Heart left ventricle (tissue), 16 donors: ENCODE data around the gene HCLS1. TPM values are rescaled to one million over a fixed set of nuclear protein-coding genes. Genes with fewer than 3 reads are reported as not detected.

ENCODE experiments used
- ATAC-seq, 4 donors: fragments of 200-7000 bp; cut with Tn5 transposase; one replicate each; pipeline ENCODE4 v1.9.1; 2020 to 2022; ENCODE audit warnings: moderate library complexity in 4 of 4, mild to moderate bottlenecking in 3 of 4, moderate number of reproducible peaks in 1 of 4
- DNase-seq, 5 donors: peaks; one replicate each; pipeline ENCODE4 v3.0.0-alpha.2; 2020
- H3K27ac ChIP-seq, 12 donors: fragments of 200-600 bp; sonication (generic) in 4 of 12; one replicate each; pipeline versions ENCODE4 v1.5.0 to v1.8.0; 2016 to 2022; ENCODE audit warnings: mild to moderate bottlenecking in 2 of 12
- H3K27me3 ChIP-seq, 9 donors: fragments of 200-600 bp; sonication (generic) in 2 of 9; one replicate each; pipeline versions ENCODE4 v1.5.1 to v1.8.0; 2016 to 2022; ENCODE audit warnings: mild to moderate bottlenecking in 3 of 9
- H3K36me3 ChIP-seq, 9 donors: fragments of 200-600 bp; sonication (generic) in 2 of 9; one replicate each; pipeline versions ENCODE4 v1.5.0 to v1.8.0; 2018 to 2022; ENCODE audit warnings: mild to moderate bottlenecking in 2 of 9
- H3K4me1 ChIP-seq, 12 donors: fragments of 200-600 bp; sonication (generic) in 4 of 12; one replicate each; pipeline versions ENCODE4 v1.5.0 to v1.8.0; 2016 to 2022; ENCODE audit warnings: mild to moderate bottlenecking in 3 of 12
- H3K4me3 ChIP-seq, 12 donors: fragments of 200-600 bp; sonication (generic) in 4 of 12; one replicate each; pipeline versions ENCODE4 v1.5.0 to v1.8.0; 2017 to 2022; ENCODE audit warnings: mild to moderate bottlenecking in 9 of 12, moderate library complexity in 4 of 12
- H3K9me3 ChIP-seq, 12 donors: fragments of 200-600 bp; sonication (generic) in 4 of 12; one replicate each; pipeline versions ENCODE4 v1.5.0 to v1.8.0; 2016 to 2022; ENCODE audit warnings: mild to moderate bottlenecking in 1 of 12
- POLR2A ChIP-seq, 2 donors: fragments of 450-650 bp; IDR thresholded peaks; one replicate each; pipeline ENCODE4 v1.6.1; 2017; ENCODE audit warnings: antibody characterized with exemption in 2 of 2, mild to moderate bottlenecking in 2 of 2, moderate library complexity in 2 of 2
- whole genome bisulfite sequencing, 4 donors: extraction: QIAGEN DNeasy Blood & Tissue Kit in 2 of 4; methylation state at CpG; one replicate each; pipeline versions ENCODE4 v1.1.5 to v1.1.7; 2013 to 2018; 5-methylcytosine and 5-hydroxymethylcytosine counted together
- intact Hi-C, 10 donors: fragments of 100-400 bp; cut with DNase I; formaldehyde crosslinking; loops; one replicate each; pipeline versions ENCODE4 v1.11.1 to v1.14.2; 2022
- polyA plus RNA-seq, 2 donors: library from polyadenylated mRNA; stranded (reverse); fragments of 200-250 nt; gene quantifications; one replicate each; pipeline ENCODE4 v1.2.3, GENCODE V29; 2013
- total RNA-seq, 9 donors: library from RNA; depleted of rRNA in 2 of 9; stranded (reverse); fragments of >200 nt in 2 of 9; fragmentation: NEBNext Ultra II Directional in 3 of 9; extraction: Animal tissue kit (Norgen Biotek cat#: 25700) in 3 of 9; gene quantifications; one replicate each; pipeline versions ENCODE4 v1.1.0 to v1.2.4, GENCODE V29; 2016 to 2023
- TF ChIP-seq, protein P1 (sequence below), 12 donors: fragments of 200-600 bp; sonication (generic) in 4 of 12; IDR thresholded peaks; one replicate each; pipeline versions ENCODE4 v1.5.0 to v1.8.0; 2018 to 2022; ENCODE audit warnings: antibody characterized with exemption in 12 of 12, mild to moderate bottlenecking in 5 of 12
- donor health status: ischemic (EF 13 %, LVEDD 7.1; RV severe dilation, severe dysfunction).
- donor health status: healthy with polysubstance abuse.
- donor health status: DM: no; HTN: yes; CAD: no.
- donor health status: DM: no; HTN: no; CAD: no.
- donor health status: ischemic (EF 25% LVEDD 6.9; RV normal size, moderate dysfunction).
- donor health status: ischemic (EF 25% LVEDD 5.7; RV mildly dilated, moderate dysfunction).
- donor health status: healthy.
- donor health status: DM: yes; HTN: yes; CAD: no.
- donor health status: ischemic (EF 35%, LVEDD 5.7; RV mildly dilated, moderate dysfunction).
- donor health status: nonischemic (EF 11% LVEDD 7.7; RV severe dilation, severe dysfunction).
- donor health status: DM: yes; HTN: yes; CAD: no.
- donor health status: PGD.
- donor health status: ischemic (EF 29% LVEDD 5.4; RV normal size, mild dysfunction).
- donor health status: nonischemic (EF 23%, LVEDD 6.1; RV moderate dilation, normal function).

Gene HCLS1
- total and polyA plus RNA-seq, 11 donors, result 7.4 to 72.4 (median 10.6) TPM

DNA sequence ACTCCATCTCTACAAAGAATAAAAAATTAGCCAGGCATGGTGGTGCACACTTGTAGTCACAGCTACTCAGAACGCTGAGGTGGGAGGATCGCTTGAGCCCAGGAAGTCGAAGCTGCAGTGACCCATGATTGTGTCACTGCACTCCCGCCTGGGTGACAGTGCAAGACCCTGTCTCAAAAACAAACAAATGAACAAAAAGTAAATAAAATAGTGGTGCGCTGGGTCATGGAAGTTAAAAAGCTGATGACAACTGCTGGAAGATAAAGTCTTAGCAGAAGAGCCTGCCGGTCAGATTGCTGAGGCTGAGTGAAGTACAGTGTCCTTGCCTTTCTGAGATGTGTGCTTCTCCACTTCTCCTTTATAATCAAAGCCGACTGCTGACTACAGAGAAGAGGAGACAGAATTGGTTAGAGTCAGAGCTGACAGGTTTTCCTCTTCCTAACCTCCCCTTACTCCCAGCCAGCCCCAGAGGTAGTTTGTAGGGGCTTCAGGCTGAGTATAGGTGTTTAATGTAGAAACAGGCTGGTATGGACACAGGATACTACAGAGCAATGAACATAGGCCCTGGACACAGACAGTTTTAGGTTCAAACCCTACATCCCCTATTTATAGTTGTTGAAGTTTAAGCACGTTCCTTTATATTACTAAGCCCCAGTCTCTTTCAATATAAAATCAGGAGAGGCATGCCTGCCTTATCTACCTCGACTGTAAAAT, 17.9 kb downstream of the HCLS1 start:
- no peaks in the 10 kb centered on the region for H3K27me3 ChIP-seq
- H3K4me1 ChIP-seq, result peaks cover 0 to 3% (median 0%) of the 10 kb centered on the region in 12 donors
- peaks cover 0 to 82% (median 17%) of the 10 kb centered on the region in 9 donors for H3K36me3 ChIP-seq
- TF ChIP-seq, protein P1, sequence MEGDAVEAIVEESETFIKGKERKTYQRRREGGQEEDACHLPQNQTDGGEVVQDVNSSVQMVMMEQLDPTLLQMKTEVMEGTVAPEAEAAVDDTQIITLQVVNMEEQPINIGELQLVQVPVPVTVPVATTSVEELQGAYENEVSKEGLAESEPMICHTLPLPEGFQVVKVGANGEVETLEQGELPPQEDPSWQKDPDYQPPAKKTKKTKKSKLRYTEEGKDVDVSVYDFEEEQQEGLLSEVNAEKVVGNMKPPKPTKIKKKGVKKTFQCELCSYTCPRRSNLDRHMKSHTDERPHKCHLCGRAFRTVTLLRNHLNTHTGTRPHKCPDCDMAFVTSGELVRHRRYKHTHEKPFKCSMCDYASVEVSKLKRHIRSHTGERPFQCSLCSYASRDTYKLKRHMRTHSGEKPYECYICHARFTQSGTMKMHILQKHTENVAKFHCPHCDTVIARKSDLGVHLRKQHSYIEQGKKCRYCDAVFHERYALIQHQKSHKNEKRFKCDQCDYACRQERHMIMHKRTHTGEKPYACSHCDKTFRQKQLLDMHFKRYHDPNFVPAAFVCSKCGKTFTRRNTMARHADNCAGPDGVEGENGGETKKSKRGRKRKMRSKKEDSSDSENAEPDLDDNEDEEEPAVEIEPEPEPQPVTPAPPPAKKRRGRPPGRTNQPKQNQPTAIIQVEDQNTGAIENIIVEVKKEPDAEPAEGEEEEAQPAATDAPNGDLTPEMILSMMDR (IDR thresholded peaks at IDR 0.05), result no peak
- no peak for TF ChIP-seq POLR2A (IDR thresholded peaks at IDR 0.05)
- no peaks in the 10 kb centered on the region for H3K9me3 ChIP-seq
- peak overlapping the region in 1 of 12 donors; percentile 16 for H3K27ac ChIP-seq
- DNase-seq (no peak), ATAC-seq (peak in 1 of 4 donors; percentile 41)
- H3K4me3 ChIP-seq, result no peak overlapping the region
- WGBS, 4 donors, result 64 to 69% (median 66%) methylated on average over 9 of the region's 9 CpGs
- intact Hi-C loops, result loop anchor here in 2 of 10 donors (10.0 kb wide), 2 partner anchors 48 to 88 kb away; partner anchors contain the start of gene FBXO40 (in 1 of the 2)

DNA sequence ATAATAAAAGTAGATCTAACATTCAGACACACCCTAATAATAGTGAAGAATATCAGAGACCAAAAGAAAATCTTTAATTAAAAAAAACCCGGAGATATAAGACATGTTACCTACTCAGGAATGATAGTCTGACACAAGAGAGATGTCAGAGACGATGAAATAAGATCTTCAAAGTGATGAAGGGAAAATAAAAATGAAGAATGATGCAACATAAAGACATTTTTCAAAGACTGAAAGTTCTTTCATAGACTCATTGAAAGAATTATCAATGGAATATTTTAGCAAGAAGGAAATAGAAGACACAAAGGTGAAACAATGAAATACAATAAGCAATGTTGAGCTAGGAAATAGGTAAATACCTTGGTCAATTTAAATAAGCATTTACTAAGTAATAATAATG, 19.6 kb downstream of the HCLS1 start:
- TF ChIP-seq POLR2A (IDR thresholded peaks at IDR 0.05), result no peak
- TF ChIP-seq, protein P1 (IDR thresholded peaks at IDR 0.05), result no peak
- ATAC-seq (no peak), DNase-seq (no peak)
- Histone ChIP-seq H3K4me3 (no peak overlapping the region), H3K9me3 (no peaks in the 10 kb centered on the region), H3K27ac (no peak overlapping the region), H3K27me3 (no peaks in the 10 kb centered on the region), H3K4me1 (no peaks in the 10 kb centered on the region), H3K36me3 (peaks cover 0 to 88% (median 17%) of the 10 kb centered on the region in 9 donors)
- WGBS, 4 donors, result 93 to 97% (median 95%) methylated on average over 2 of the region's 2 CpGs
- intact Hi-C loops, result loop anchor here in 2 of 10 donors (10.0 kb wide), 2 partner anchors 46 to 86 kb away; partner anchors contain the start of gene FBXO40 (in 1 of the 2)

DNA sequence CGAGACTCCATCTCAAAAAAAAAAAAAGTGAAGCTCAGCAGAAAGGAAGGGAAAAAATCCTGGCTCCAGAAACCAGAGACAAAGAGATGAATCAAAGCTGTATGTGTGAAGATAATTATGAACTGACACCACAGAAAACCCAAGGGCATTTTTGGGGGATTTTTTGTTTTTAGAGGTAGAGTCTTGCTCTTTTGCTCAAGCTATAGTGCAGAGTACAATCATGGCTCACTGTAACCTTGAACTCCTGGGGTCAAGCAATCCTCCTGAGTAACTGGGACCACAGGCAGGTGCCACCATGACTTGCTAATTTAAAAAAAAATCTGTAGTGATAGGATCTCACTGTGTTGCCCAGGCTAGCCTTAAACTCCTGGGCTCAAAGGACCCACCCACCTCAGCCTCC, 22.8 kb downstream of the HCLS1 start:
- WGBS, 4 donors, result 93 to 100% (median 99%) methylated on average over 1 of the region's 1 CpG
- DNase-seq (no peak), ATAC-seq (no peak)
- Histone ChIP-seq H3K9me3 (no peaks in the 10 kb centered on the region), H3K36me3 (peaks cover 0 to 93% (median 13%) of the 10 kb centered on the region in 9 donors), H3K4me1 (no peaks in the 10 kb centered on the region), H3K27ac (no peak overlapping the region), H3K4me3 (no peak overlapping the region), H3K27me3 (no peaks in the 10 kb centered on the region)
- TF ChIP-seq POLR2A (IDR thresholded peaks at IDR 0.05), result no peak
- intact Hi-C loops, result loop anchor here in 1 of 10 donors (10.0 kb wide), 1 partner anchor 83 kb away; no protein-coding TSS in a partner anchor

DNA sequence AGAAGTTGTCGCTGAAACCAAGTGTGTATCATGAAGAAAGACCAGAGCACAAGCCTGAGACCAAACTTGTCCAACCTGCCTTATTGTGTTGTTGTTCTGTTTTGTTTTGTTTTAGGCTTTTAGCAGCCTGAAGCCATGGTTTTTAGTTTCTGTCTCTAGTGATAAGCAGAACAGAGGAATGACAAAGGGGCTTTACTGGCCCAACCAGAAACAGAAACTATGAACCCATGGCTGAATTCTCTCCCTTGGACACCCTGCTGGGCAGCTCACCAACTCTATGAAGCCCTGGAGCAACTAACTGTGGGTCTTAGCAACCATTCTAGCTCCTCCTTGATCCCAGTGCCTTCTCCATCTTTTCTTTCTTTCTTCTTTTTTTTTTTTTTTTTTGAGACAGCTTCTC, 30.3 kb downstream of the HCLS1 start:
- DNase-seq, result no peak
- H3K9me3 ChIP-seq, result no peaks in the 10 kb centered on the region
- ATAC-seq, result no peak
- TF ChIP-seq POLR2A (IDR thresholded peaks at IDR 0.05), result no peak
- TF ChIP-seq, protein P1 (IDR thresholded peaks at IDR 0.05), result no peak
- intact Hi-C loops, result loop anchor here in 2 of 10 donors (2.0 to 10.0 kb wide), 2 partner anchors 18 to 76 kb away; no protein-coding TSS in a partner anchor
- H3K36me3 ChIP-seq, result peaks cover 0 to 62% (median 28%) of the 10 kb centered on the region in 9 donors
- H3K4me3 ChIP-seq, result no peak overlapping the region
- peaks cover 0 to 31% (median 7%) of the 10 kb centered on the region in 12 donors for H3K4me1 ChIP-seq
- H3K27me3 ChIP-seq, result no peaks in the 10 kb centered on the region
- H3K27ac ChIP-seq, result peak overlapping the region in 5 of 12 donors; percentile 6 to 70 (median 62)
- 89 to 93% (median 92%) methylated on average over 1 of the region's 1 CpG for WGBS, 4 donors
